ENCODE measurements around the gene NRXN3. TPM values are rescaled to one million over a fixed set of nuclear protein-coding genes. Genes with fewer than 3 reads are reported as not detected.

Gene NRXN3
- total RNA-seq, 1 donor from 2014 or later, result 1.6 TPM

DNA sequence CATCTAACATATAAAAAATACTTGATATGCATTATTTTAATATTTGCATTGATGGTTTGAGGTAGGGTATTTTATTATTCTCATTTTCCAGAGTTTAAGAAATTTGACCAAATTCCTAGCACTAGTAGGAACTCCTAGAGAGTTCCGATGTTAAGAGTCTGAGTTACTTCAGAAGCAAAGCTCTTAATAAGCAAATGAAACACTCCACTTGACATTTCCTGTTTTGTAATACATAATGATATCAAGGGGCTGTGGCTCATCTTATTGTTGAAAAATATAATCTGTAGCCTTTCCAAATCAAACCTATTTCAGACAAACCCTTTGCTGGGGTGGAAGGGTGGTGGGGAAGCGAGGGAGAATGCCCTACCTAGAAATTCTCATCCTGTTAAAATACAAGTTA is 1685.6 kb downstream of the NRXN3 start:
- TF ChIP-seq, protein P1, sequence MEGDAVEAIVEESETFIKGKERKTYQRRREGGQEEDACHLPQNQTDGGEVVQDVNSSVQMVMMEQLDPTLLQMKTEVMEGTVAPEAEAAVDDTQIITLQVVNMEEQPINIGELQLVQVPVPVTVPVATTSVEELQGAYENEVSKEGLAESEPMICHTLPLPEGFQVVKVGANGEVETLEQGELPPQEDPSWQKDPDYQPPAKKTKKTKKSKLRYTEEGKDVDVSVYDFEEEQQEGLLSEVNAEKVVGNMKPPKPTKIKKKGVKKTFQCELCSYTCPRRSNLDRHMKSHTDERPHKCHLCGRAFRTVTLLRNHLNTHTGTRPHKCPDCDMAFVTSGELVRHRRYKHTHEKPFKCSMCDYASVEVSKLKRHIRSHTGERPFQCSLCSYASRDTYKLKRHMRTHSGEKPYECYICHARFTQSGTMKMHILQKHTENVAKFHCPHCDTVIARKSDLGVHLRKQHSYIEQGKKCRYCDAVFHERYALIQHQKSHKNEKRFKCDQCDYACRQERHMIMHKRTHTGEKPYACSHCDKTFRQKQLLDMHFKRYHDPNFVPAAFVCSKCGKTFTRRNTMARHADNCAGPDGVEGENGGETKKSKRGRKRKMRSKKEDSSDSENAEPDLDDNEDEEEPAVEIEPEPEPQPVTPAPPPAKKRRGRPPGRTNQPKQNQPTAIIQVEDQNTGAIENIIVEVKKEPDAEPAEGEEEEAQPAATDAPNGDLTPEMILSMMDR (IDR thresholded peaks at IDR 0.05; ENCODE audit: insufficient read depth, low read length, poor library complexity, severe bottlenecking), result no peak
- no peaks in the 10 kb centered on the region for H3K36me3 ChIP-seq (ENCODE audit: control insufficient read depth, insufficient read depth, low read length)
- no peak overlapping the region for H3K4me3 ChIP-seq (ENCODE audit: low read depth, low read length)
- no peak for DNase-seq (ENCODE audit: low read depth)
- no peaks in the 10 kb centered on the region for H3K27me3 ChIP-seq (ENCODE audit: control insufficient read depth, insufficient read depth, low read length)

GRCh38 chr14:79856381-79856780 is 1686.2 kb downstream of the NRXN3 start:
- TF ChIP-seq, protein P1 (IDR thresholded peaks at IDR 0.05; ENCODE audit: insufficient read depth, low read length, poor library complexity, severe bottlenecking), result no peak
- DNase-seq (ENCODE audit: low read depth), result no peak
- Histone ChIP-seq H3K36me3 (ENCODE audit: control insufficient read depth, insufficient read depth, low read length) (no peaks in the 10 kb centered on the region), H3K4me3 (ENCODE audit: low read depth, low read length) (no peak overlapping the region), H3K27me3 (ENCODE audit: control insufficient read depth, insufficient read depth, low read length) (no peaks in the 10 kb centered on the region)

DNA sequence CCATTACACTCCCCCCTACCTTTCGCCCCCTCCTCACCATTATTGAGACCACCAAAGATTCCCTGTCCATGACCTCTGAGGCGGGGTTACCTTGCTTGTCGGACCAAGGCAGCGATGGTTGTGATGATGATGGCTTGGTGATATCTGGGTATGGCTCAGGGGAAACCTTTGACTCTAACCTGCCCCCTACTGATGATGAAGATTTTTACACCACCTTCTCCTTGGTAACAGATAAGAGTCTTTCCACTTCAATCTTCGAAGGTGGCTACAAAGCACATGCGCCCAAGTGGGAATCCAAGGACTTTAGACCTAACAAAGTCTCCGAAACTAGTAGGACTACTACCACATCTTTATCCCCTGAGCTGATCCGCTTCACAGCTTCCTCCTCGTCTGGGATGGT is 1690.9 kb downstream of the NRXN3 start:
- H3K27me3 ChIP-seq (ENCODE audit: control insufficient read depth, insufficient read depth, low read length), result no peaks in the 10 kb centered on the region
- no peak for DNase-seq (ENCODE audit: low read depth)
- H3K4me3 ChIP-seq (ENCODE audit: low read depth, low read length), result no peak overlapping the region
- H3K36me3 ChIP-seq (ENCODE audit: control insufficient read depth, insufficient read depth, low read length), result no peaks in the 10 kb centered on the region
- TF ChIP-seq, protein P1 (IDR thresholded peaks at IDR 0.05; ENCODE audit: insufficient read depth, low read length, poor library complexity, severe bottlenecking), result peak; percentile 4

DNA sequence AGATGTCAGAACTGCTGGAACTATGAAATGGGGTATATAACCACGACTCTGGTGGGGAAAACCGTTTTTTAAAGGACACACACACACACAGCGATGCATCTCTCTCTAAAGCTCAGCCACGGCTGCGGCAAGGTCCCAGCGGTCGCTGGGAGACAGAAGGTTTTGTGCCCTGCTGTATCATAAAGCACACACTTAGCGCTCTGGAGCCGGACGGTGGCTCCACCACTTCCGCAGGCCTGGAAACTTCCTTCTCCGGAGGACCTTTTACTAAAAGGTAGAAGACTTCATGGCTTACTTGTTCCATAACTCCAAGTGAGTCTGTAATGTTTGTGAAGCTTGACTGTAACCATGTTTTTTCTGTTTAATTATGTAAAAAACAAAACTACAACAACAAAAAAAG is 1691.9 kb downstream of the NRXN3 start:
- Histone ChIP-seq H3K4me3 (ENCODE audit: low read depth, low read length) (no peak overlapping the region), H3K36me3 (ENCODE audit: control insufficient read depth, insufficient read depth, low read length) (no peaks in the 10 kb centered on the region), H3K27me3 (ENCODE audit: control insufficient read depth, insufficient read depth, low read length) (no peaks in the 10 kb centered on the region)
- no peak for DNase-seq (ENCODE audit: low read depth)
- TF ChIP-seq, protein P1 (IDR thresholded peaks at IDR 0.05; ENCODE audit: insufficient read depth, low read length, poor library complexity, severe bottlenecking), result no peak

- no peak for DNase-seq (ENCODE audit: low read depth)
- TF ChIP-seq, protein P1 (IDR thresholded peaks at IDR 0.05; ENCODE audit: insufficient read depth, low read length, poor library complexity, severe bottlenecking), result no peak
- H3K4me3 ChIP-seq (ENCODE audit: low read depth, low read length), result no peak overlapping the region
- no peaks in the 10 kb centered on the region for H3K27me3 ChIP-seq (ENCODE audit: control insufficient read depth, insufficient read depth, low read length)
- no peaks in the 10 kb centered on the region for H3K36me3 ChIP-seq (ENCODE audit: control insufficient read depth, insufficient read depth, low read length)
Observed at GRCh38 chr14:79871136-79871535, 1701.0 kb downstream of the NRXN3 start.

GRCh38 chr14:79878229-79878628 is 1708.1 kb downstream of the NRXN3 start:
- DNase-seq (ENCODE audit: low read depth), result no peak
- Histone ChIP-seq H3K36me3 (ENCODE audit: control insufficient read depth, insufficient read depth, low read length) (no peaks in the 10 kb centered on the region), H3K27me3 (ENCODE audit: control insufficient read depth, insufficient read depth, low read length) (no peaks in the 10 kb centered on the region), H3K4me3 (ENCODE audit: low read depth, low read length) (no peak overlapping the region)
- TF ChIP-seq, protein P1 (IDR thresholded peaks at IDR 0.05; ENCODE audit: insufficient read depth, low read length, poor library complexity, severe bottlenecking), result no peak
